IPS-18a (cell line): ENCODE measurements around the gene BBS9.

Source experiments
- H3K27ac ChIP-seq: one replicate; pipeline ENCODE4 v1.5.1; 2013; ENCODE audit warnings: low read length
- H3K27me3 ChIP-seq: one replicate; pipeline ENCODE4 v1.6.1; 2013; ENCODE audit warnings: mild to moderate bottlenecking, low read length; ENCODE audit not compliant: control insufficient read depth, insufficient read depth
- H3K36me3 ChIP-seq: one replicate; pipeline ENCODE4 v1.6.1; 2013; ENCODE audit warnings: low read depth, low read length; ENCODE audit not compliant: control insufficient read depth
- H3K4me1 ChIP-seq: one replicate; pipeline ENCODE4 v1.6.1; 2013; ENCODE audit warnings: low read depth, low read length; ENCODE audit not compliant: control insufficient read depth
- H3K4me3 ChIP-seq: one replicate; pipeline ENCODE4 v1.5.1; 2013; ENCODE audit warnings: low read length
- H3K9ac ChIP-seq: one replicate; pipeline ENCODE4 v1.6.1; 2013; ENCODE audit warnings: mild to moderate bottlenecking, low read length, moderate library complexity
- H3K9me3 ChIP-seq: one replicate; pipeline ENCODE4 v1.6.1; 2013; ENCODE audit warnings: low read depth, low read length; ENCODE audit not compliant: control insufficient read depth

The BBS9 gene

DNA sequence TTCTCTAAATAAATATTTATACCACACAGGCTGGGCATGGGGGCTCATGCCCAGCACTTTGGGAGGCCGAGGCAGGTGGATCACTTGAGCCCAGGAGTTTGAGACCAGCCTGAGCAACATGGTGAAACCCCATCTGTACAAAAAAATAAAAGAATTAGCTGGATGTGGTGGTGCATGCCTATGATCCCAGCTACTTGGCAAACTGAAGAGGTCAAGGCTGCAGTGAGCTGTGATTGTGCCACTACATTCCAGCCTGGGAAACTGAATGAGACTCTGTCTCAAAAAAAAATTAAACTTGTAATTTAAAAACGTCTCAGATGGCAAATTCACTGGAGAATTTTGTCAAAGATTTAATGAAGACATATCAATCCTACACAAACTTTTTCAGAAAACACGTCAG lies 498.4 kb downstream of the BBS9 start:
- Histone ChIP-seq H3K4me3 (no peak overlapping the region), H3K9ac (no peak overlapping the region), H3K27me3 (no peaks in the 10 kb centered on the region), H3K4me1 (peaks cover 5% of the 10 kb centered on the region), H3K9me3 (no peaks in the 10 kb centered on the region), H3K36me3 (no peaks in the 10 kb centered on the region), H3K27ac (no peak overlapping the region)

DNA sequence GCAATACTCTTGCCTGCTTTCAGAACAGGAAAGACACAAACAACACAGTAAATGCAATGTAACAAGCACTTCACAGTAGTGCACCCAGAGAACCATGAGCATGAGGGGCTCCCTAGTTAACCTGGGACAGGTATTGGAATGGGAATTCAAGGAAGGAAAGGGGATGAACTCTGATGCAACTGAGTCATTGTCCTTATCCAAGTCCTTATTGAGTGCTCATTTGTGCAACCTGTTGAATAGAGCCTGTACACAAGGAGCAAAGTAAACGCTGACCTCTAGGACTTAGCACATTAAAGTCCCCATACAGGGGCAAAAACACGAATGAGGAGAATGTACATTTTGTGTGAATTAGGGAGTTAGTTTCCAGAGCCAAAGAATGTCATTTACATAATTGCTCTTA lies 499.5 kb downstream of the BBS9 start:
- no peaks in the 10 kb centered on the region for H3K27me3 ChIP-seq
- H3K36me3 ChIP-seq: no peaks in the 10 kb centered on the region
- H3K4me3 ChIP-seq: no peak overlapping the region
- H3K4me1 ChIP-seq: peaks cover 5% of the 10 kb centered on the region
- H3K9me3 ChIP-seq: no peaks in the 10 kb centered on the region
- H3K27ac ChIP-seq: no peak overlapping the region
- H3K9ac ChIP-seq: no peak overlapping the region

DNA sequence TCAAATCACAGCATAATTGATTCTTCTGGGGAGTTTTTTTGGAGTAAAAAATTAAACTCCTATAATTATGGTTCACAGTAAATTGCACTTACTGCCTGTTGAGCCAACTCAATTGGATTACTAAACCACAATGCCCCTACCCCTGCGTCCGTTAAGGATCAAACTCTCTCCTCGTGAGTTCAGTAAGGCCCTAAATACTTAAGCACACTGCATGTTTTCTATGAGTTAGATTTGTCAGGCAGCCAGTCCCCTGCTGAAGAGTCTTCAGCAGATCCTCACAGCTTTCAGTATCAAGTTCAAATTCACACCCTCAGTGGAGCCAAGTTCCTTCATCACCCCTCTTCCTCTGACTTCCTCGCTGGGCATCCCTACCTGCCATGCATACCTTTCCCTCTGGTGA lies 501.0 kb downstream of the BBS9 start:
- Histone ChIP-seq H3K4me1 (peaks cover 4% of the 10 kb centered on the region), H3K9ac (no peak overlapping the region), H3K4me3 (no peak overlapping the region), H3K27me3 (no peaks in the 10 kb centered on the region), H3K27ac (no peak overlapping the region), H3K9me3 (no peaks in the 10 kb centered on the region), H3K36me3 (no peaks in the 10 kb centered on the region)

DNA sequence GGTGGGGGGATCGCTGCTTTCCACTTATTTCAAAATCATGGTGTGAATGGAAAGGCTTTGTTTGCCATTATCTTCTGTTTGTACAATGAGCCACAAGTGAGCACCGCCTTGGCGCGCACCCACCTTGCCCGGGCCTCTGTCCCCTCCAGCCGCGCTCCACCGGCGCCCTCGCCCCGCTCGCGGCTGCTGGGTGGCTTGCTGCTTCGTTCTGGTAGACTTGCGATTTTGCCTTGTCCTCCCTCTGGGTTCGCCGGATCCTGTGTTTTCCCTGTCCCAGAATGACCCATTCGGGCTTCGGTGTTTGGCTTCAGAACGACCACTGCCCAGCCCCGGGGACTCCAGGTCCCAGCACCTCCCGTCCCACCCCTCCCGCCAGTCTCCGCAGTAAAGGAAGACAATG lies 503.0 kb downstream of the BBS9 start:
- Histone ChIP-seq H3K27ac (no peak overlapping the region), H3K4me3 (no peak overlapping the region), H3K27me3 (no peaks in the 10 kb centered on the region), H3K9ac (no peak overlapping the region), H3K4me1 (no peaks in the 10 kb centered on the region), H3K36me3 (no peaks in the 10 kb centered on the region), H3K9me3 (no peaks in the 10 kb centered on the region)

DNA sequence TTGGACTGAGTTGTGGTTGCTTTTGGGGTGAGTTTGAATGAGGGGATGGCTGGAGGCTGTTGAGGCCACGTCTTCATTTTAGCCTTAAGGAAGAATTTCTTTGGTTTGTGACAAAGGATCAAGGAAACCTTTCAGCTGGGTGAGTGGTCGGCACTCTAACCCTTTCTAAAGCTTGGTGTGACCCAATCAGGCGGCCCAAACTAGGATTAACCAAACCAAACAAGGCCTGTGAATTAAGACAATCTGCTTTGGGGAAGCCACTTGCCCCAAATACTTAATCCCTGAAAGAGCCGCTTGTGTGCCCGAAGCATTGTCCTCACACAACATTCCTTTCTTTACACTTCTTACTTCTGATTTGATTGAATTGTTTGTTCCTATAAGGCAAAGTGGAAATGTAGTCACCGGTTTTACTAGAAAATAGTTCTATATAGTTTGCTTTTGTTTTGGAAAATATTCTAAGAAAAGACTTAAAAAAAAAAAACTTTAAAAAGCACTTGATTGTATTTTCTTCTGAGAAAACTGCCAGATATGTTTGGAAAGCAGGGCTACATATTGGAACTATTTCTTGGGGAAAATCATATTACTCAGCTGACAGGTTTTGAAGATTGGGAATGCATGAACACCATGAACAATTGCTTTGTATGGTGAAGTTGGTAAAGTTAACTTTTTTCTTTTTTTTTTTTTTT lies 503.6 kb downstream of the BBS9 start:
- no peak overlapping the region for H3K27ac ChIP-seq
- H3K4me3 ChIP-seq: no peak overlapping the region
- H3K27me3 ChIP-seq: no peaks in the 10 kb centered on the region
- no peaks in the 10 kb centered on the region for H3K4me1 ChIP-seq
- H3K36me3 ChIP-seq: no peaks in the 10 kb centered on the region
- H3K9ac ChIP-seq: no peak overlapping the region
- H3K9me3 ChIP-seq: no peaks in the 10 kb centered on the region

DNA sequence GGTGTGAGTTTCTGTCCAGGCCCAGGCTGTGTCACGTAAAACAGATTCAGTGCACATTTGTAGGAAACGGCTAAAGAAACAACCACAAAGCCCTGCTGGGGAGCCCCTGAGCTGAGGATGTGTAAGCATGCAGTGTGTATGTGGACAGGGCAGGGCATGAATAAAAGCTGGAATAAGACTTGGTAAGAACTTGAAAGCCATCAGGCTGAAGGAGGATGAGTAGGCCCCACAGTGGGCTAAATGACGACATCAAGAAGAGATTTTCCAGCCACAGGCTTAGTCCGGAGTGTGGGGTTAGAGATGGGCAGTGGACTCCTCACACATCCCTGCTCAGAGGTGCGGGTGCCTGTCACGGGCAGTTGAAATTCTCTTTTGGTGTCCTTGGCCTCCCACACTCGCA lies 505.2 kb downstream of the BBS9 start:
- H3K9ac ChIP-seq: no peak overlapping the region
- H3K4me1 ChIP-seq: no peaks in the 10 kb centered on the region
- no peaks in the 10 kb centered on the region for H3K9me3 ChIP-seq
- no peak overlapping the region for H3K27ac ChIP-seq
- H3K4me3 ChIP-seq: no peak overlapping the region
- no peaks in the 10 kb centered on the region for H3K27me3 ChIP-seq
- H3K36me3 ChIP-seq: no peaks in the 10 kb centered on the region

DNA sequence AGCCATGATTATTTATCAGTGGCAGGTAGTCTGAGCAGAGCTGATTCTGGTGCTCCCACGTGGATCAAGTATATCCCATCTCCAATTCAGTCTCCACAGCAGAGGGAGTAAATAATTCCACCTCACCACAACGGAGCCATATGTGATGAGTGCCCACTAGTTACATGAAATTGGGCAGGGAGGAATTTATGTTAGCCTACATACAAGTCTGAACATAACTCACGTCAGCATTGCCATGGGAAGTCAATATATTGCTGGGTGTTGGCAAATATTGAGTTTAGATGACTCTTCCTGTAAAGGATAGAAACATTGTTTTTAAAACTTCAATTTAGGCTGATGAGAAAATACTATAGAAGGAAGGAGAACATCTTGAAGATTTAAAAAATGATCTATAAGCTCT lies 507.0 kb downstream of the BBS9 start:
- H3K9ac ChIP-seq: no peak overlapping the region
- no peak overlapping the region for H3K27ac ChIP-seq
- H3K36me3 ChIP-seq: no peaks in the 10 kb centered on the region
- no peaks in the 10 kb centered on the region for H3K9me3 ChIP-seq
- no peaks in the 10 kb centered on the region for H3K4me1 ChIP-seq
- H3K27me3 ChIP-seq: no peaks in the 10 kb centered on the region
- no peak overlapping the region for H3K4me3 ChIP-seq

DNA sequence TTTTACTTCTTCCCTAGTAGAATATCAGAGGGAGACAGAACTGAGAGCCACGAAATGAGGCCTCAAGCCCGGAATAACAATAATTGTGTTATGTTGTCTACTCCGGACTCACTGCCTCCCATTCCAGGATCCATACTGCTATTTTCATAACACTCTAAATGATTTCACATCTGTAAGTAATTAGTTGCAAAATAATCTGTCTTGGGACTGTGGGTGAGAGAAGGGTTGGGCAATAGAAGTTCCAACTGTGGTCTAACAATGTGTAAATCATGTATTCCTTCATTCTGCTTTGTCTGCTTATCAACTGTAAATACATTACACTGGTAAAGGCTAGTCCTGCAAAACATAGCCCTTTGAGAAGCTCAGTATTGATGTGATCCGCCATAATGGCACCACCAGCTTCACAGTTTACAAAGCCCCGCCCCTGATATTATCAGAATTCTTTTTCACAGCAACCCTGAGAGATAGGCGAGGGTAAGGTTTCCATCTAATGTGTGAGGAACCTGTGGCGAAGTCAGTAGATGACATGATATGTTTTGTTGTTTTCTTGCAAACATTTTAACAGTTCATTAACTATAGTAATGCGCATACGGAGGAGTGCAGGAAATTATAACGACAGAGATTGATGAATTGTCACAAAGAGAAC lies 510.3 kb downstream of the BBS9 start:
- H3K4me1 ChIP-seq: no peaks in the 10 kb centered on the region
- H3K27ac ChIP-seq: no peak overlapping the region
- H3K9me3 ChIP-seq: no peaks in the 10 kb centered on the region
- no peak overlapping the region for H3K4me3 ChIP-seq
- H3K27me3 ChIP-seq: no peaks in the 10 kb centered on the region
- no peak overlapping the region for H3K9ac ChIP-seq
- H3K36me3 ChIP-seq: no peaks in the 10 kb centered on the region

DNA sequence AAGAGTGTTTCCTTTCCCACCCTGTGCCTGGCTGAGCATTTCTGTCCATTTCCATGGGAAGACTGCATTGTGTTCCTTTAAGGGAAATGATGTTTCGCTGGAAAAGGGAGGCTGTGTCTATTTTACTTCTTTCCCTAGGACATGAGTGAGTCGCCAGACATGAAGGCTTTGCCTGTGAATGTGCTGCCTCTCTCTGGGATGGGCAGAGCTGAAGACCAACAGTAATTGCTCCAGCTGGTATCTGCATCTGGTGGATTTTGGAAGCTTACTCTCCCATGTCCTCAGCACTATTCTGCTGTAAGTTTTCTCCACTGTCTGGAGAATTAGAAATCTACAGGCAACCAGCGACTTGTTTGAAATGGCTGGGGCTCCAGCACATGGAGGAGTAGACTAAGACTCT lies 511.4 kb downstream of the BBS9 start:
- H3K4me3 ChIP-seq: no peak overlapping the region
- no peaks in the 10 kb centered on the region for H3K4me1 ChIP-seq
- H3K9me3 ChIP-seq: no peaks in the 10 kb centered on the region
- no peak overlapping the region for H3K9ac ChIP-seq
- H3K27ac ChIP-seq: no peak overlapping the region
- H3K36me3 ChIP-seq: no peaks in the 10 kb centered on the region
- H3K27me3 ChIP-seq: no peaks in the 10 kb centered on the region

DNA sequence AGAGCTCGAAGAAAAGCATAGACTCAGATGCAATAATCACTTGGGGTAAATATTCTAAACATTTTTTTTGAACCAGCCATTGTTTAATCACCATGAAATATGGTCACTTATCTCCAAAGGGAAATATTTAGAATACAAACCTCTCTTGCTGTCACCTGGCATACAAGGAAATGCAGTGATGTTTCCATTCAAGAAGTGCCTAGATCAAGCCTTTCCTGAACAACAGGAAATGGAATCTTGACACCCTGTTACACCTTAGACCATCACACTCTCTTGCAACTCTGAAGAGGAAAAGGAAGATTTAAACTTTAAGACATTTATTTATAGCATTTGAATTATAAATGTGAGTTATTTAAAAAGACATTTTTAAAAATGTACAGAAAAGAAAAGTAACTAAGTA lies 512.9 kb downstream of the BBS9 start:
- Histone ChIP-seq H3K4me1 (no peaks in the 10 kb centered on the region), H3K4me3 (no peak overlapping the region), H3K27me3 (no peaks in the 10 kb centered on the region), H3K27ac (no peak overlapping the region), H3K9me3 (no peaks in the 10 kb centered on the region), H3K36me3 (no peaks in the 10 kb centered on the region), H3K9ac (no peak overlapping the region)

DNA sequence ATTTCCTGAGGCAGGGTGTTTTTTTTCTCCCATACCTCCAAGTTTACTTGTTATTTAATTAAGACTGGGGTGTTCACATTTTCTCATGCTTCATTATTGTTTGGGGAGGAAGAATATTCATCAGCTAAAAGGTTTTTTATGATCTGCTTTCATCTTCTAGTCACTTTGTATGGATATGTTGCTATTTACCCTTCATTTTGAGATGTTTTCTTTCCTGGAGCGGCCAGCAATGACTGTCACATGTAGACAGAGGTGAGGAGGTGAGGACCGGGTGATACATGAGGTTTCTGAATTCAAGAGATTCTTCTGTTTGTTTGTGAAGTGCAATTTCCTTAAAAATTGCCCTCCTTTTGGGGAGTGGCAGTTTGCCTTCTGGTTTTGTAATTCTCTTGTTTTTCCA lies 514.2 kb downstream of the BBS9 start:
- no peaks in the 10 kb centered on the region for H3K4me1 ChIP-seq
- H3K27me3 ChIP-seq: no peaks in the 10 kb centered on the region
- H3K4me3 ChIP-seq: no peak overlapping the region
- no peaks in the 10 kb centered on the region for H3K36me3 ChIP-seq
- H3K9me3 ChIP-seq: no peaks in the 10 kb centered on the region
- no peak overlapping the region for H3K27ac ChIP-seq
- H3K9ac ChIP-seq: no peak overlapping the region

DNA sequence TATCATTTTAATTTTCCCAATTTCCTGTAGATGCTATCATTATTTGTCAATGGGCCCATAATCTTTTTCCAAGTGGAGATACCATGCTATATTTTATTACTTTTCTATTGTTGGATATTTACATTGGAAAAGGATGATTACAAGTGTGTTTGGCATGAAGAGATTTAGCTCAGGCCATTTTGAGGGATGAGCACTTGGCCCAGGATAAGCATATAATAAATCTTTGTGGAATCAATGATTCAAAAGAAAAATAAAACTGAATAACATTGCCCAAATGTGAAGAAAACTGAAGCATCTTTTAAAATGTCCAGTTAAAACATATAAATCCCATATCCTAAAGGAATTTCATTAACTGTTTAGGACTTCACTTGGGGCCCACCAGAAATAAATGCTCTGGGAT lies 515.1 kb downstream of the BBS9 start:
- Histone ChIP-seq H3K36me3 (no peaks in the 10 kb centered on the region), H3K4me3 (no peak overlapping the region), H3K9me3 (no peaks in the 10 kb centered on the region), H3K27me3 (no peaks in the 10 kb centered on the region), H3K9ac (no peak overlapping the region), H3K4me1 (no peaks in the 10 kb centered on the region), H3K27ac (no peak overlapping the region)
